Measurements from ENCODE around the gene NTM. TPM values are rescaled to one million over a fixed set of nuclear protein-coding genes. Genes with fewer than 3 reads are reported as not detected.

Gene NTM
- polyA plus RNA-seq, 1 experiment: 33.6 TPM

- CTCF ChIA-PET: no interaction called here
Observed at GRCh38 chr11:132039521-132039920, 669.1 kb downstream of the NTM start.

GRCh38 chr11:132042296-132042695, 671.9 kb downstream of the NTM start:
- no peak for DNase-seq (ENCODE audit: low read depth)
- no peaks in the 10 kb centered on the region for H3K27me3 ChIP-seq (ENCODE audit: control insufficient read depth, insufficient read depth, low read length)
- ChIA-PET CTCF (interaction anchor here (0.6 to 1.3 kb wide), 3 partner anchors 14 to 1499 kb away, joined by 3 to 4 read pairs (median 3); no protein-coding TSS in a partner anchor), POLR2A (no interaction called here)
- no peaks in the 10 kb centered on the region for H3K36me3 ChIP-seq (ENCODE audit: control insufficient read depth, insufficient read depth, low read length)
- no peak overlapping the region for H3K4me3 ChIP-seq (ENCODE audit: low read depth, low read length)
- no peak for TF ChIP-seq CTCF (IDR thresholded peaks at IDR 0.05; ENCODE audit: insufficient read depth, low read depth, low read length)

More at GRCh38 chr11:132039521-132039920, 669.1 kb downstream of the NTM start:
- H3K36me3 ChIP-seq (ENCODE audit: control insufficient read depth, insufficient read depth, low read length): no peaks in the 10 kb centered on the region
- TF ChIP-seq CTCF (IDR thresholded peaks at IDR 0.05; ENCODE audit: insufficient read depth, low read depth, low read length): no peak
- H3K4me3 ChIP-seq (ENCODE audit: low read depth, low read length): no peak overlapping the region
- no peak for DNase-seq (ENCODE audit: low read depth)
- H3K27me3 ChIP-seq (ENCODE audit: control insufficient read depth, insufficient read depth, low read length): no peaks in the 10 kb centered on the region
- POLR2A ChIA-PET: no interaction called here

DNA sequence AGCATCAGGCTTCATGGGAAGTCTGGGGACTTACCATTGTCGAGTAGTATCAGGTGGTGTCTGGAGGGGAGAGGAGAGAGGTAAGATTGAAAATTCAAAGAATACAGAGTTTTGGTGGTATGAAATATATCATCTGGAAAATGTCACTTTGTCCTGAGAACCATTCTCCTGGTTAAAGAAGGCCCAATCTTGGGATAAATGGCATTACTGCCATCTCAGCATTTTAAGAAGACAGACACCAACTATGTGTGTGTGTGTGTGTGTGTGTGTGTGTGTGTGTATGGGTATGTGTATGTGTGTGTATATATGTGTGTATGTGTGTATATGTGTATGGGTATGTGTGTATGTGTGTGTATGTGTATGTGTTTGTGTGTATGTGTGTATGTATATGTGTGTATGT, 673.3 kb downstream of the NTM start:
- H3K4me3 ChIP-seq (ENCODE audit: low read depth, low read length): no peak overlapping the region
- ChIA-PET POLR2A (no interaction called here), CTCF (no interaction called here)
- no peaks in the 10 kb centered on the region for H3K27me3 ChIP-seq (ENCODE audit: control insufficient read depth, insufficient read depth, low read length)
- no peaks in the 10 kb centered on the region for H3K36me3 ChIP-seq (ENCODE audit: control insufficient read depth, insufficient read depth, low read length)
- TF ChIP-seq CTCF (IDR thresholded peaks at IDR 0.05; ENCODE audit: insufficient read depth, low read depth, low read length): no peak
- no peak for DNase-seq (ENCODE audit: low read depth)

- no peak overlapping the region for H3K4me3 ChIP-seq (ENCODE audit: low read depth, low read length)
- no peak for DNase-seq (ENCODE audit: low read depth)
- ChIA-PET CTCF (no interaction called here), POLR2A (no interaction called here)
- no peaks in the 10 kb centered on the region for H3K36me3 ChIP-seq (ENCODE audit: control insufficient read depth, insufficient read depth, low read length)
- no peak for TF ChIP-seq CTCF (IDR thresholded peaks at IDR 0.05; ENCODE audit: insufficient read depth, low read depth, low read length)
- no peaks in the 10 kb centered on the region for H3K27me3 ChIP-seq (ENCODE audit: control insufficient read depth, insufficient read depth, low read length)
Observed at GRCh38 chr11:132045107-132045506, 674.7 kb downstream of the NTM start.

DNA sequence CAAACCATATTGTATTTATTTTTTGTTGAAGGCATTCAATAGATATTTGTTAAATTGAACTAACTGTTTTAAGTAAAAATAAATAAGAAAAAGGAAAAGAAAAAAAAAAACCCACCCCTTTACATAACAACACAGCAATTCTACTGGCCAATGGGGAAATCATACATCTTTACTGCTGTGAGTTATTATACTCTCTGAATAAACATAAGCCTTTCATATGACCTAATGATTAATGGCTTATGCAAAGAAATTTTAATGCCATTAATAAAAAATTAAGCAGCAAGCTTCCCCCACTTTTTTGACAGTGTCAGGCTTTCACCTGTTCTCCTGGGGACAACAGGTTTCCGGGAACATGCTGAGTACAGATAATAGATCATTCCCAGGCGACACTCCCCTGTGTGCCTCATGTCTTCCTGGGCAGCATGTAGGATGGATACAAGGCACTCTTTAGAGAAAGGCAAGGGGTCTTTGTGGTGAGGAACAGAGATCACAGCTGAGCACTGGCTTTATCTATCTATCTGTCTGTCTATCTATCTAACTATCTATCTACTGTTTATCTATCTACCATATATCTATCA, 676.0 kb downstream of the NTM start:
- Histone ChIP-seq H3K36me3 (ENCODE audit: control insufficient read depth, insufficient read depth, low read length) (no peaks in the 10 kb centered on the region), H3K27me3 (ENCODE audit: control insufficient read depth, insufficient read depth, low read length) (no peaks in the 10 kb centered on the region), H3K4me3 (ENCODE audit: low read depth, low read length) (no peak overlapping the region)
- no peak for TF ChIP-seq CTCF (IDR thresholded peaks at IDR 0.05; ENCODE audit: insufficient read depth, low read depth, low read length)
- ChIA-PET POLR2A (interaction anchor here (0.7 kb wide), 1 partner anchor 24 kb away, joined by 7 read pairs; no protein-coding TSS in a partner anchor), CTCF (interaction anchor here (1.2 kb wide), 1 partner anchor 11 kb away, joined by 4 read pairs; no protein-coding TSS in a partner anchor)
- no peak for DNase-seq (ENCODE audit: low read depth)

Measured in BJ (cell line).